Neural progenitor cell (in vitro differentiated cells): ENCODE results near the gene C5AR1. TPM values are rescaled to one million over a fixed set of nuclear protein-coding genes. Genes with fewer than 3 reads are reported as not detected.

Experiments
- DNase-seq: peaks from one replicate; pipeline ENCODE4 v3.0.0-alpha.2; 2016; ENCODE audit warnings: low spot score
- H2AFZ ChIP-seq: fragments of 200-600 bp; sonication (generic); replicated peaks from 2 replicates; pipeline ENCODE4 v1.6.1; 2016; ENCODE audit warnings: antibody characterized with exemption
- H3F3A ChIP-seq: fragments of 200-600 bp; sonication (generic); 2 replicates; pipeline ENCODE4 v1.6.1; 2016; ENCODE audit warnings: antibody characterized with exemption, low read depth
- H3K27ac ChIP-seq: fragments of 200-600 bp; sonication (generic); 2 replicates; pipeline ENCODE4 v1.5.1; 2016; ENCODE audit warnings: mild to moderate bottlenecking
- H3K27me3 ChIP-seq: fragments of 200-600 bp; sonication (generic); 2 replicates; pipeline ENCODE4 v1.6.1; 2016; ENCODE audit warnings: mild to moderate bottlenecking, moderate library complexity
- H3K36me3 ChIP-seq: fragments of 200-600 bp; sonication (generic); 2 replicates; pipeline ENCODE4 v1.5.1; 2016
- H3K4me1 ChIP-seq: fragments of 200-600 bp; sonication (generic); 2 replicates; pipeline ENCODE4 v1.6.1; 2016; ENCODE audit warnings: mixed run types
- H3K4me2 ChIP-seq: fragments of 200-600 bp; sonication (generic); 2 replicates; pipeline ENCODE4 v1.6.1; 2016
- H3K4me3 ChIP-seq: fragments of 200-600 bp; sonication (generic); 2 replicates; pipeline ENCODE4 v1.5.1; 2016
- H3K79me2 ChIP-seq: fragments of 200-600 bp; sonication (generic); 2 replicates; pipeline ENCODE4 v1.6.1; 2016; ENCODE audit warnings: low read depth
- H3K9ac ChIP-seq: fragments of 200-600 bp; sonication (generic); 2 replicates; pipeline ENCODE4 v1.6.1; 2016
- H3K9me3 ChIP-seq: fragments of 200-600 bp; sonication (generic); 2 replicates; pipeline ENCODE4 v1.5.1; 2016; ENCODE audit warnings: low read depth
- H4K20me1 ChIP-seq: fragments of 200-600 bp; sonication (generic); 2 replicates; pipeline ENCODE4 v1.6.1; 2016; ENCODE audit warnings: low read depth
- H3K27ac Mint-ChIP-seq: 3 replicates; pipeline ENCODE4 v1.8.0; 2021; ENCODE audit warnings: mixed read lengths
- H3K27me3 Mint-ChIP-seq: 2 replicates; pipeline ENCODE4 v1.8.0; 2022; ENCODE audit warnings: low read depth, mild to moderate bottlenecking, inconsistent platforms, moderate library complexity, mixed read lengths; ENCODE audit not compliant: insufficient read depth
- H3K36me3 Mint-ChIP-seq: 3 replicates; pipeline ENCODE4 v1.8.0; 2021; ENCODE audit warnings: mixed read lengths
- H3K4me1 Mint-ChIP-seq: 3 replicates; pipeline ENCODE4 v1.8.0; 2021; ENCODE audit warnings: mixed read lengths
- H3K4me3 Mint-ChIP-seq: 3 replicates; pipeline ENCODE4 v1.8.0; 2021; ENCODE audit warnings: mild to moderate bottlenecking, moderate library complexity, mixed read lengths
- H3K9me3 Mint-ChIP-seq: 3 replicates; pipeline ENCODE4 v1.8.0; 2020; ENCODE audit warnings: mixed read lengths
- EZH2 ChIP-seq: fragments of 200-600 bp; sonication (generic); IDR thresholded peaks from 2 replicates; pipeline ENCODE4 v1.6.1; 2017; ENCODE audit warnings: antibody characterized with exemption, mild to moderate bottlenecking, moderate library complexity
- EZH2phosphoT487 ChIP-seq: fragments of 200-600 bp; sonication (generic); IDR thresholded peaks from 2 replicates; pipeline ENCODE4 v1.6.1; 2017; ENCODE audit warnings: antibody characterized with exemption
- total RNA-seq: library from RNA; depleted of rRNA; stranded (reverse); fragments of >200 nt; gene quantifications from 2 replicates; pipeline ENCODE4 v1.2.3, GENCODE V29; 2015; ENCODE audit warnings: low replicate concordance
- TF ChIP-seq, protein P1 (sequence below): fragments of 200-600 bp; sonication (generic); IDR thresholded peaks from 2 replicates; pipeline ENCODE4 v1.5.1; 2017; ENCODE audit warnings: antibody characterized with exemption, mild to moderate bottlenecking

The C5AR1 gene
- total RNA-seq, 1 donor from 2014 or later, result 0.06 TPM

DNA sequence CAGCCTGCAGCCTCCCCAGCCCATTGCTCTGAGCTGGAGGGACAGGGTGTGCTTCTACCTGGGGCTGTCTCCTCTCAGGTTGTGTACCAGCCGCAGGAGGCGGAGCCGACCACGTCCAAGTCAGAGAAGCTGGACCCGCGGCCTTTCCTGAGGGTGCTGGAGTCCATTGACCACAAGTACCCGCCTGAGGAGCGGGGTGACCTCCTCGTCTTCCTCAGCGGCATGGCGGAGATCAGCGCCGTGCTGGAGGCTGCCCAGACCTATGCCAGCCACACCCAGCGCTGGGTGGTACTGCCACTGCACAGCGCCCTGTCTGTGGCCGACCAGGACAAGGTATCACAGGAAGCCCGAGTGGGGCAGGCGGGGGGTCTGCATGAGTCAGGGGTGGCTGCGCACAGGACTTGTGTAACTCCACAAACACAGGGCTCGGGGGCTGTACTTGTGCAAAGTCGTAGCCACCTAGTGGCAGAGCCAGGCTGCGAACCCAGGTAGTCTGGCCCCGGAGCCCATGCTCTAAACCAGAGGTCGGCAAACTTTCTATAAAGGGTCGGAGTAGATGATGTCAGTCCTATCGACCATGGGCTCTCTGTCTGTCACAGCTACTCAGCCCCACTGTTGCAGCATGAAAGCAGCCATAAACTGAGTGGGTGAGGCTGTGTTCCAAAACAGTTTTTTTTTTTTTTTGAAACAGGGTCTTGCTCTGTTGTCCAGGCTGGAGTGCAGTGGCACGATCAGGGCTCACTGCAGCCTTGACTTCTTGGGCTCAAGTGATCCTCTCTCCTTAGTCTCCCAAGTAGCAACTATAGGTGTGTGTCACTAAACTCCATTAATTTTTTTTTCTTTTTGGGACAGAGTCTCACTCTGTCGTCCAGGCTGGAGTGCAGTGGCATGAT, 48.4 kb downstream of the C5AR1 start:
- Histone ChIP-seq H3K27me3 (no peaks in the 10 kb centered on the region), H3K79me2 (no peaks in the 10 kb centered on the region), H3K9me3 (no peaks in the 10 kb centered on the region), H3K9ac (no peak overlapping the region), H3K4me3 (no peak overlapping the region), H3K27ac (no peak overlapping the region), H3K36me3 (no peaks in the 10 kb centered on the region), H4K20me1 (no peaks in the 10 kb centered on the region), H2AFZ (no peak overlapping the region), H3K4me2 (no peak overlapping the region), H3F3A (no peaks in the 10 kb centered on the region), H3K4me1 (no peaks in the 10 kb centered on the region)
- DNase-seq, result peak; percentile 27
- H3K9me3 Mint-ChIP-seq, result no peaks in the 10 kb centered on the region
- TF ChIP-seq, protein P1, sequence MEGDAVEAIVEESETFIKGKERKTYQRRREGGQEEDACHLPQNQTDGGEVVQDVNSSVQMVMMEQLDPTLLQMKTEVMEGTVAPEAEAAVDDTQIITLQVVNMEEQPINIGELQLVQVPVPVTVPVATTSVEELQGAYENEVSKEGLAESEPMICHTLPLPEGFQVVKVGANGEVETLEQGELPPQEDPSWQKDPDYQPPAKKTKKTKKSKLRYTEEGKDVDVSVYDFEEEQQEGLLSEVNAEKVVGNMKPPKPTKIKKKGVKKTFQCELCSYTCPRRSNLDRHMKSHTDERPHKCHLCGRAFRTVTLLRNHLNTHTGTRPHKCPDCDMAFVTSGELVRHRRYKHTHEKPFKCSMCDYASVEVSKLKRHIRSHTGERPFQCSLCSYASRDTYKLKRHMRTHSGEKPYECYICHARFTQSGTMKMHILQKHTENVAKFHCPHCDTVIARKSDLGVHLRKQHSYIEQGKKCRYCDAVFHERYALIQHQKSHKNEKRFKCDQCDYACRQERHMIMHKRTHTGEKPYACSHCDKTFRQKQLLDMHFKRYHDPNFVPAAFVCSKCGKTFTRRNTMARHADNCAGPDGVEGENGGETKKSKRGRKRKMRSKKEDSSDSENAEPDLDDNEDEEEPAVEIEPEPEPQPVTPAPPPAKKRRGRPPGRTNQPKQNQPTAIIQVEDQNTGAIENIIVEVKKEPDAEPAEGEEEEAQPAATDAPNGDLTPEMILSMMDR, result peak; percentile 38
- no peak for TF ChIP-seq EZH2phosphoT487
- H3K4me1 Mint-ChIP-seq, result no peaks in the 10 kb centered on the region
- peaks cover 35% of the 10 kb centered on the region for H3K36me3 Mint-ChIP-seq
- no peak overlapping the region for H3K4me3 Mint-ChIP-seq
- H3K27ac Mint-ChIP-seq, result no peak overlapping the region
- no peaks in the 10 kb centered on the region for H3K27me3 Mint-ChIP-seq

DNA sequence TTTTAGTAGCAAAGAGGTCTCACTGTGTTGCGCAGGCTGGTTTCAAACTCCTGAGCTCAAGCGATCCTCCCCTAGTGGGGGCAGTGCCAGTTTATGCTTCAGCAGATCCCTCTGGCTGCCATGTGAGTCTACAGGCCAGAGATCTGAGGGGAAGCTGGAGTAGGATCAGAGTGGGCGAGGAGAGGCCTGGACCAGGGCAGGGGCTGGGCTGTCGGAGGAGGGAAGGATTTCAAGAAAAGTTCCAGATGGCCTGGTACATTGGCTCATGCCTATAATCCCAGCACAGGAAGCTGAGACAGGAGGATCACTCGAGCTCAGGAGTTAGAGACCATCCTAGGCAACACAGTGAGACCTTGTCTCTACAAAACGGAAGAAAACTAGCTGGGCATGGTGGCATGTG, 49.3 kb downstream of the C5AR1 start:
- H3K27me3 ChIP-seq, result no peaks in the 10 kb centered on the region
- H3K27ac Mint-ChIP-seq, result no peak overlapping the region
- no peak overlapping the region for H3K4me3 ChIP-seq
- no peaks in the 10 kb centered on the region for H3K4me1 ChIP-seq
- no peaks in the 10 kb centered on the region for H3K36me3 ChIP-seq
- TF ChIP-seq EZH2phosphoT487 (no peak), EZH2 (no peak)
- TF ChIP-seq, protein P1, result no peak
- no peaks in the 10 kb centered on the region for H3K27me3 Mint-ChIP-seq
- H3K9ac ChIP-seq, result no peak overlapping the region
- H3F3A ChIP-seq, result no peaks in the 10 kb centered on the region
- H3K36me3 Mint-ChIP-seq, result peaks cover 36% of the 10 kb centered on the region
- H3K27ac ChIP-seq, result no peak overlapping the region
- H4K20me1 ChIP-seq, result no peaks in the 10 kb centered on the region
- no peak overlapping the region for H2AFZ ChIP-seq
- H3K4me3 Mint-ChIP-seq, result no peak overlapping the region
- H3K79me2 ChIP-seq, result no peaks in the 10 kb centered on the region
- no peaks in the 10 kb centered on the region for H3K9me3 ChIP-seq
- no peak for DNase-seq
- H3K4me1 Mint-ChIP-seq, result no peaks in the 10 kb centered on the region
- no peak overlapping the region for H3K4me2 ChIP-seq
- H3K9me3 Mint-ChIP-seq, result no peaks in the 10 kb centered on the region

DNA sequence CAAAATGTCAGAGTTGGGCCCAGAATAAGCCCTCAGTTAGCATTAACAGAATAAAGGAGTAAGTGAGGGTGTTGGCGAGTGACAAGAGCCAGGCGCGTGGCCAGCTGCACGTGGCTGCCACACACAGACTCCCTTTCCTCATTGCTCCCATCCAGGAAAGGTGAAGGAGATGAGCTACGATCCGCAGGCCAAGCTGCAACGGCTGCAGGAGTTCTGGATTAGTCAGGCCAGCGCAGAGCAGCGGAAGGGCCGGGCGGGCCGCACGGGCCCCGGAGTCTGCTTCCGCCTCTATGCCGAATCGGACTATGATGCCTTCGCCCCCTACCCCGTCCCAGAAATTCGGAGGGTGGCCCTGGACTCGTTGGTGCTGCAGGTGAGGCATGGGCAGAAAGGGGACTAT, 52.7 kb downstream of the C5AR1 start:
- TF ChIP-seq, protein P1, result no peak
- TF ChIP-seq EZH2 (no peak), EZH2phosphoT487 (no peak)
- Histone ChIP-seq H3K4me2 (no peak overlapping the region), H3K9me3 (no peaks in the 10 kb centered on the region), H3F3A (no peaks in the 10 kb centered on the region), H3K9ac (no peak overlapping the region), H2AFZ (no peak overlapping the region), H3K4me3 (no peak overlapping the region), H3K27ac (no peak overlapping the region), H3K27me3 (no peaks in the 10 kb centered on the region), H3K36me3 (no peaks in the 10 kb centered on the region), H3K79me2 (no peaks in the 10 kb centered on the region), H4K20me1 (no peaks in the 10 kb centered on the region), H3K4me1 (no peaks in the 10 kb centered on the region)
- H3K9me3 Mint-ChIP-seq, result no peaks in the 10 kb centered on the region
- no peaks in the 10 kb centered on the region for H3K27me3 Mint-ChIP-seq
- no peaks in the 10 kb centered on the region for H3K4me1 Mint-ChIP-seq
- no peak overlapping the region for H3K4me3 Mint-ChIP-seq
- no peak for DNase-seq
- H3K36me3 Mint-ChIP-seq, result peaks cover 22% of the 10 kb centered on the region
- no peak overlapping the region for H3K27ac Mint-ChIP-seq
